BE2C (cell line): ENCODE measurements around the gene C10orf90.

Source experiments
- DNase-seq: peaks from one replicate; pipeline ENCODE4 v3.0.0-alpha.2; 2020
- H3K27me3 ChIP-seq: fragments of 250-450 bp; sonication (Bioruptor Pico); 2 replicates; pipeline ENCODE4 v1.5.1; 2020; ENCODE audit warnings: mild to moderate bottlenecking
- H3K36me3 ChIP-seq: fragments of 250-450 bp; sonication (Bioruptor Pico); 2 replicates; pipeline ENCODE4 v1.5.1; 2020; ENCODE audit warnings: mild to moderate bottlenecking
- H3K4me1 ChIP-seq: fragments of 250-450 bp; sonication (Bioruptor Pico); 2 replicates; pipeline ENCODE4 v1.5.1; 2020
- H3K4me3 ChIP-seq: 2 replicates; pipeline ENCODE4 v1.5.1; 2011; ENCODE audit warnings: low read depth, low read length
- H3K9me3 ChIP-seq: fragments of 250-450 bp; sonication (Bioruptor Pico); 2 replicates; pipeline ENCODE4 v1.5.1; 2020
- CTCF ChIP-seq: IDR thresholded peaks from 2 replicates; pipeline ENCODE4 v1.5.1; 2012; ENCODE audit warnings: mild to moderate bottlenecking, low read depth, low read length

The C10orf90 gene

GRCh38 chr10:126650161-126650560 is 20.3 kb downstream of the C10orf90 start:
- no peaks in the 10 kb centered on the region for H3K4me1 ChIP-seq
- no peak overlapping the region for H3K4me3 ChIP-seq
- no peaks in the 10 kb centered on the region for H3K27me3 ChIP-seq
- no peaks in the 10 kb centered on the region for H3K36me3 ChIP-seq
- no peak for TF ChIP-seq CTCF
- DNase-seq: no peak
- H3K9me3 ChIP-seq: no peaks in the 10 kb centered on the region

GRCh38 chr10:126647116-126647515 is 23.4 kb downstream of the C10orf90 start:
- no peaks in the 10 kb centered on the region for H3K9me3 ChIP-seq

DNA sequence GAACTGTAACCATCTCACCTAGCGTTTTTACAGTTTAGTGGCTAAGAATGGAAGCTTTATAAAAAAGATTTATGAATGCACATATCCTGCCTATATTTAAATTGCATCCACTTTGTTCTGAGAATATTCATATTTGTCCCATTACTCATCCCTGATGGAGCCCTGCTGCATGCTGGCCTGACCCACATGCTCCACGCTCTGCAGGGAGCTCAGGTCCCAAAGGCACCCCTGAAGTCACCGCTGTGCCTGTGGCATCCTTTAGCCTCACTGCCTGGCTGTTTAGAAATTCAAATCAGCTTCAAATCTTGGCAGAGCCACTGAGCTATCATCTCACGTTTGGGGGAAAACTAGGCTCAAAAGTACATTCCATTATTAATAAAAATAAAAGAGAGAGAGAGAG is 24.4 kb downstream of the C10orf90 start:
- no peaks in the 10 kb centered on the region for H3K9me3 ChIP-seq
- TF ChIP-seq CTCF: no peak
- DNase-seq: no peak
- no peak overlapping the region for H3K4me3 ChIP-seq
- no peaks in the 10 kb centered on the region for H3K27me3 ChIP-seq
- no peaks in the 10 kb centered on the region for H3K4me1 ChIP-seq
- H3K36me3 ChIP-seq: no peaks in the 10 kb centered on the region

More at GRCh38 chr10:126647116-126647515, 23.4 kb downstream of the C10orf90 start:
- H3K27me3 ChIP-seq: no peaks in the 10 kb centered on the region
- no peak overlapping the region for H3K4me3 ChIP-seq
- DNase-seq: no peak
- TF ChIP-seq CTCF: no peak
- no peaks in the 10 kb centered on the region for H3K36me3 ChIP-seq
- H3K4me1 ChIP-seq: no peaks in the 10 kb centered on the region

DNA sequence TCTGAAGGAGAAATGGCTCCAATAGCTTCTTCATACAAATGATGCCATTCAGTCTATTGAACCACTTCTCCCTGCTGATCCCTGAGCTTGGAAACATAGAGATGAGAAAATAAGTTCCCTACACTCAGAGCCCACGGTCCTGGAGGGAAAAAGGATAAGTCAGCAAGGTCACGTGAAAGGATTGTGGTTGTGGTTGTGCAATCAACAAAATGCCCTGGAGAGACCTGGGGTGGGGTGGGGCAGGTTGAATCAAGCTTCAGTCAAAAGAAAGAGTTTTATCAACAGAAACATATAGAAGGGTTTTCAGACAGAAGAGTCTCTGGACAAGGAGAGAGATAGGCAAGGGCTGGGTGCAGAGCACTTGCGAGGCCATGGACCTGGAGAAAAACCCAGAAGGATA is 30.1 kb downstream of the C10orf90 start:
- no peak for TF ChIP-seq CTCF
- no peak for DNase-seq
- Histone ChIP-seq H3K36me3 (no peaks in the 10 kb centered on the region), H3K27me3 (no peaks in the 10 kb centered on the region), H3K9me3 (no peaks in the 10 kb centered on the region), H3K4me1 (no peaks in the 10 kb centered on the region), H3K4me3 (no peak overlapping the region)

GRCh38 chr10:126639084-126639483 is 31.4 kb downstream of the C10orf90 start:
- no peak for TF ChIP-seq CTCF

DNA sequence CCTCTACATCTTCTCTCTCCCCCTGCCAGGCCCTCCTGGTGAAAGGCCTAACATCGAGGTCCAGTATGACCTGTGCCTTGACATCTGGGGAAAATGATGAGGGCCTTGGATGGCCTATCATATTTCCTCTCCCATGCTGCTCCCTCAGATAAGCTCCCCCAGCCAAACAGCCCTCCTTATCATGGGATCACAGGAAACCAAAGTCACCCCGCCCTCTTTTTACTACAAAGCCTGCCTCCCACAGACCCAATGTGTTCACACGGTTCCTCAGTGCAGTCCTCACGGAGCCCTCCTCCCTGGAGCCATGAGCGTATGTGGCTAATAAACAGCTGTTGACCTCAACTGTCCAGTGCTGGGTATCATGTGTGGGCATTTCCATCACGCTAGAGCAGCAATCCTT is 32.0 kb downstream of the C10orf90 start:
- H3K36me3 ChIP-seq: no peaks in the 10 kb centered on the region
- H3K9me3 ChIP-seq: no peaks in the 10 kb centered on the region
- no peak for TF ChIP-seq CTCF
- no peaks in the 10 kb centered on the region for H3K27me3 ChIP-seq
- no peaks in the 10 kb centered on the region for H3K4me1 ChIP-seq
- no peak for DNase-seq
- H3K4me3 ChIP-seq: no peak overlapping the region

More at GRCh38 chr10:126639084-126639483, 31.4 kb downstream of the C10orf90 start:
- Histone ChIP-seq H3K4me3 (no peak overlapping the region), H3K4me1 (no peaks in the 10 kb centered on the region), H3K27me3 (no peaks in the 10 kb centered on the region), H3K36me3 (no peaks in the 10 kb centered on the region), H3K9me3 (no peaks in the 10 kb centered on the region)
- no peak for DNase-seq
